Fibroblast of peridontal ligament (primary cell): ENCODE results near the gene MAGI2.

Experiments
- DNase-seq: peaks from one replicate; pipeline ENCODE4 v3.0.0-alpha.2; 2010; ENCODE audit errors: extremely low read depth

The MAGI2 gene

DNA sequence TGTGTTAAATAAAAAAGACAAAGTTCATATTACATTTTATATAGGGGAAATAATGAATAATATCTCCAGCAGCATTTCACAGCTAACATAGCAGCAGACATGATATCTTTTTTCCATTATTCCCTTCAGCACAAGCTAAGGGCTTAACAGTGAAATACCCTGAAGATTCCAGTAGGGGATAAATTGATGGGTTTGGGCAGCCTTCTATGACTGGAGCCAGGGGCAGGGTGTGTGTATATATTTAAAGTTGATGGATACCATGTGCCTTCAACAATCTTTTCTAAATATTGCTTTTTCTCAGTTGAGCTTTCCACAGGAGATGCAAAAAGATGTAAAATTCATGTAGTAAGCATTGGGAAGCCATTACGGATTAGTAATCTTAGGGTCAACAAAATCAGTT is 151.2 kb downstream of the MAGI2 start:
- no peak for DNase-seq

DNA sequence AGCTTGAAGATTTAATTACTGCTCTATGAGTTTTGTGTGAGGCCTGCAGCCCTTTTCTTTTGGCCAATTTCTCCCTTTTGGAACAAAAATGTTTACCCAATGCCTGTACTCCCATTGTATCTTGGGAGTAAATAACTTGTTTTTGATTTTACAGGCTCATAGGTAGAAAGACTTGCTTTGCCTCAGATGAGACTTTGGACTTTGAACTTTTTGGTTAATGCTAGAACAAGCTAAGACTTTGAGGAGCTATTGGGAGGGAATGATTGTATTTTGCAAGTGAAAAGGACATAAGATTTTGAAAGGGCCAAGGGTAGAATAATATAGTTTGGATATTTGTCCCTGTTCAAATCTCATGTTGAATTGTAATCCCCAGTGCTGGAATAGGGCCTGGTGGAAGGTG is 152.0 kb downstream of the MAGI2 start:
- DNase-seq, result no peak

DNA sequence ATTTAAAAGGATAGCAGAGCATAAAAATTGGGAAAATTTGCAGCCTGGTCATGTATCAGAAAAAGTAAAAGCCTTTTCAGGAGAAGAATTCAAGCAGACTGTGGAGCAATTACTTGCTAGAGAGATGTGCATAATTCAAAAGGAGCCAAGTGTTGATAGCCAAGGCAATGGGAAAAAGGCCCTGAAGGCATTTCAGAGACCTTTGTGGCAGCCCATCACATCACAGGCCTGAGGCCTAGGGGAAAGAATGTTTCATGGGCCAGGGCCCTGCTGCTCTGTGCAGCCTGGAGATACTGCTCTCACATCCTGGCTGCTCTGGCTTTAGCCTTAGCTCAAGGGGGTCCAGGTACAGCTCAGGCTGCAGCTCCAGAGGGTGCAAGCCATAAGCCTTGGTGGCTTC is 152.9 kb downstream of the MAGI2 start:
- DNase-seq, result no peak

DNA sequence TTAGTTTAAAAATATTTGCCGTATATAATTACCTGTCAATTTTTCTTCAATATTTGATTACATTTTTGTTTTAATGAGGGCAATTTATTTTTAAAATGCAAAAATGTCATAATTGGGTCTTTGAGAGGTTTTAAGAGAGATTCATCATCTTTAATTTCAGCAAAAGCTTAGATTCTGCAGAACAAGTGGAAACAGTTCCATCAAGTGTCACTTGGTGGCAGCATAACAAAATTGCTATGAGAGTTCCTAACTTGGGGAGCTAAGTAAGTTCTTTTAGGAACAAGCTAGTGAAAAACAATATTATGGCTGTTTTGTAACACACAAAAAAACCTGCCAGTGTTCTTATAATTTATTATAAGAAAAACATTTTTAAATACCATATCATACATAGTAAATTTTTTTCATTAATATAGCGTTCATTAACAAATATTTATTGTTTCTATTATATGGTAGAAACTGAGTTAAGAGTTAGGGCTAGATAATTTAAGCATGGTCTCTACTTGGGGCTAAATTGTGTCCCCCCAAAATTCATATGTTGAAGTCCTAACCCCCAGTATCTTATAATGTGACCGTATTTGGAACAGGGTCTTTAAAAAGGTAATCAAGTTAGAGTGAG is 155.2 kb downstream of the MAGI2 start:
- peak; percentile 88 for DNase-seq

GRCh38 chr7:79296553-79297320 is 156.7 kb downstream of the MAGI2 start:
- no peak for DNase-seq

DNA sequence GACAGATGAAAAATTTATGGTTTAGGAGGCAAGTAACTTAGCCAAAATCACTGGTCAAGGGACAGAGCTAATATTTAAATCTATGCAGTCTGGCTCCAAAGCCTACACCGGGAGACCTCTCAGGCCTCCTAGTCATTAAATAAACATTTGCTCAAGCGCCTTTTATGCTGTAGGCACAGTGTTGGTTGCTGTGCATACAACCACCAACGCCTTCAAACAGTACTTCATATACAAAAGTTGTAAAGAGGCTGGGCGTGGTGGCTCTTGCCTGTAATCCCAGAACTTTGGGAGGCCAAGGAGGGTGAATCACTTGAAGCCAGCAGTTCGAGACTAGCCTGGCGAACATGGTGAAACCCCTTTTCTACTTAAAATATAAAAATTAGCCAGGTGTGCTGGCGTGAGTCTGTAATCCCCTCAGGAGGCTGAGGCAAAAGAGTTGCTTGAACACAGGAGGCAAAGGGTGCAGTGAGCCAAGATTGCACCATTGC is 159.8 kb downstream of the MAGI2 start:
- DNase-seq, result no peak

- no peak for DNase-seq
Observed at GRCh38 chr7:79292834-79293233, 160.6 kb downstream of the MAGI2 start.

GRCh38 chr7:79291498-79291865 is 162.0 kb downstream of the MAGI2 start:
- DNase-seq, result no peak

DNA sequence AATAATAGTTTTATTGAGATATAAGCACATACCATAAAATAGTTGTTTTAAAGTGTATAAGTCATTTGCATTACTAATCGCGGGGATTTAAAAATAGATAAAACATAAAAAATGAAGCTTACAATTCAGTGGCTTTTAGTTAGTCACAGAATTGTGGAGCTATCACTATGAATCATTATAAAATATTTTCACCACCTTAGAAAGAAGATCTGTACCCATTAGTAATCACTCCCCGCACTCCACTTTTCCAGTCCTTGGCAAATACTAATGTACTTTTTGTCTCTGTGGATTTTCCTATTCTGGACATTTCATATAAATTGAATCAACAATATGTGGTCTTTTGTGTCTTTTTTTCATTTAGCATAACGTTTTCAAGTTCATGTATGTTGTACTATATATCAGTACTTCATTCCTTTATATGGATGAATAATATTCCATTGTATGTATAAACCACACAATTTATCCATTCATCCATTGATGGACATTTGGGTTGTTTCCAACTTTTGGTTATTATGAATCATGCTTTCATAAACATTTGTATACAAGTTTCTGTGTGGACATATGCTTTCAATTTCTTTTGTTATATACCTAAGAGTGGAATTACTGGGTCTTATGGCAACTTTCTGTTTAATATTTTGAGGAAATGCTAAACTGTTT is 162.5 kb downstream of the MAGI2 start:
- DNase-seq, result peak; percentile 60

- DNase-seq, result no peak
Observed at GRCh38 chr7:79290398-79290797, 163.1 kb downstream of the MAGI2 start.

- DNase-seq, result no peak
Observed at GRCh38 chr7:79288655-79289054, 164.8 kb downstream of the MAGI2 start.

DNA sequence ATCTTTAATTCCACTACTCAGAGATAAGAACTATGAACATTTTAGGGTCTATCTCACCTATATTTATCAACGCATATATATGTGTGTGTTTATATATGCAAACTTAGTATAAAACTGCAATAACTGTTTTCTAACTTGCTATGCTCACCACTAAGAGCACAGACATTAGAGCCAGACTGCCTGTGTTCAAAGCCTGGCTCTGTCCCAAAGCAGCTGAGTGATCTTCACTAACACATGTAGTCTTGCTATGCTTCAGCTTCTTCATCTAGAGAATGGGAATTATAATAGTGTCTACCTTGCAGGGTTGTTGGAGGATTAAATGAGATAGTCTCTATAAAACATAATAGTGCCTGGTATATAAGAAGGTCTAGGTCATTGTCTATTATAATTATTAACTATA is 165.5 kb downstream of the MAGI2 start:
- DNase-seq, result peak; percentile 64

GRCh38 chr7:79286181-79286580 is 167.3 kb downstream of the MAGI2 start:
- DNase-seq, result no peak

DNA sequence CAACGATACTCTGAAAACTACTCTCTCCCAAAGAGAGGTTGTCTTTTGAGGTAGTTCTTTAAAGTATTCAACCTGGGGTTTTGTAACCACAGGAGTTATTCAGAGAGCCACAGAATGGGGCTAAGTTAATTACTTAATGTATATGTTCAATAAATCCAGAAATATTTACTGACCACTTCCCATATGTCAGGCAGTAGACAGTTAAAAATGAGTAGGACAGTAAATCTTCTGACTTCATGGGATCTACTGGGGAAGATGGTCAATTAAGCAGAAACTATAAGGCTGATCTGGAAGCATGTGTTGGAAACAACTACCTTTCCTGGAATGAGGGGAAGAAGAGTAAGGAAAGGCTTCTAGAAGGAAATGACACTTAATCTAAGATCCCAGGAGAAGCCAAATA is 167.7 kb downstream of the MAGI2 start:
- DNase-seq, result no peak

GRCh38 chr7:79284211-79284610 is 169.3 kb downstream of the MAGI2 start:
- peak; percentile 67 for DNase-seq

GRCh38 chr7:79282882-79283602 is 170.4 kb downstream of the MAGI2 start:
- DNase-seq, result peak; percentile 98

- DNase-seq, result peak; percentile 91
Observed at GRCh38 chr7:79282070-79282694, 171.3 kb downstream of the MAGI2 start.

DNA sequence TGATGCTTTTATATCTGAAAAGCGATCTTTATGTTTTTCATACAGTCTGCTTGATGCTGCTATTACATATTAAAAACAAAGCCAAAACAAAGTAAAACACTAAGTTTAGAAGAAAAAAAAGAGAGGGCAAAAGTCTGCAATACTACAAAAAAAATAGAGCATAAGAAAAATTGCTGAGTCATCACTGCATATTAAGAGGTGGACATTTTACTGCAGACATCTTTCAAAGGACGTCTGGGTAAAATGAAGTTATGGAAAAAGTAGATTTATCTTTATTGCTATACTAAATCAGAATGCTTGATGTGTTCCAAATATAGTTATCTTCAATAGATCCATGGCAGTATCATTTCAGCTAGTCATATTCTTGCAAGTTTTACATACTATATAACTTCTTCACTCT is 172.0 kb downstream of the MAGI2 start:
- DNase-seq, result peak; percentile 35

DNA sequence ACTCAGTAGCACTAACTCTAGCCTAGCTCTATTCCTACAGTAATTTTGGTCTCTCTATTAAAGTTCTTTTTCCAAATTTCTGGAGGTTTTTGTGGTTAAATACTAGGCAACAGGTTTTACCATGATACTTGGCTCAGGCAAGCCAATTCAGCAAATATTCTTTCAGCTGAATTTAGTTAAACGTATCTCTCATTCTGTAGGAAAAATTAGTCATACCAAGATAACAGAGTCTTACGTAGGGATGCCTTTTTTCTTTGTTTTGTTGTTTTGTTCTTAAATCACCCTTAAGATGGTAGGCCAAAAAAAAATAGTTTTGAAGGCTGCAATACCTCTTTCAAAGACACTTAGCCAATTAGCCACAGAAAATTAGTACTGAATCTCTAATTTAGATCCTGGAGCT is 180.5 kb downstream of the MAGI2 start:
- DNase-seq, result no peak

GRCh38 chr7:79272066-79272669 is 181.3 kb downstream of the MAGI2 start:
- peak; percentile 67 for DNase-seq

GRCh38 chr7:79268730-79269129 is 184.7 kb downstream of the MAGI2 start:
- no peak for DNase-seq
